GM18873 (cell line): ENCODE results near the gene IQCK.

ENCODE experiments used
- ATAC-seq: cut with Tn5 transposase; IDR thresholded peaks from one replicate; pipeline ENCODE4 v1.9.1; 2021; ENCODE audit warnings: mild to moderate bottlenecking, moderate library complexity, moderate number of reproducible peaks; ENCODE audit not compliant: unreplicated experiment, low FRiP score

Gene IQCK

GRCh38 chr16:19698480-19699465, 19.3 kb upstream of the IQCK start:
- ATAC-seq, result no peak

- ATAC-seq, result no peak
These were observed 18.6 kb upstream of the IQCK start for GRCh38 chr16:19699472-19699871.

GRCh38 chr16:19700319-19700781, 17.7 kb upstream of the IQCK start:
- no peak for ATAC-seq

GRCh38 chr16:19701091-19701490, 17.0 kb upstream of the IQCK start:
- no peak for ATAC-seq

GRCh38 chr16:19703172-19703889, 14.7 kb upstream of the IQCK start:
- no peak for ATAC-seq

- ATAC-seq, result no peak
These were observed 13.5 kb upstream of the IQCK start for GRCh38 chr16:19704321-19705145.

GRCh38 chr16:19705146-19705501, 12.9 kb upstream of the IQCK start:
- no peak for ATAC-seq

- ATAC-seq, result no peak
These were observed 12.2 kb upstream of the IQCK start for GRCh38 chr16:19705843-19706242.

GRCh38 chr16:19706846-19707245, 11.2 kb upstream of the IQCK start:
- ATAC-seq, result no peak

GRCh38 chr16:19707569-19708295, 10.3 kb upstream of the IQCK start:
- ATAC-seq, result no peak

GRCh38 chr16:19708296-19709205, 9.5 kb upstream of the IQCK start:
- no peak for ATAC-seq

- no peak for ATAC-seq
These were observed 8.5 kb upstream of the IQCK start for GRCh38 chr16:19709381-19710136.

- ATAC-seq, result no peak
These were observed 7.7 kb upstream of the IQCK start for GRCh38 chr16:19710191-19710908.

GRCh38 chr16:19710991-19711545, 7.0 kb upstream of the IQCK start:
- no peak for ATAC-seq

GRCh38 chr16:19711643-19712042, 6.4 kb upstream of the IQCK start:
- no peak for ATAC-seq

- ATAC-seq, result no peak
These were observed 5.5 kb upstream of the IQCK start for GRCh38 chr16:19712418-19713058.

- no peak for ATAC-seq
These were observed 4.4 kb upstream of the IQCK start for GRCh38 chr16:19713697-19714096.
